ENCODE measurements around the gene SLC17A9. TPM values are rescaled to one million over a fixed set of nuclear protein-coding genes. Genes with fewer than 3 reads are reported as not detected.

SLC17A9 gene
- total and polyA plus RNA-seq, 2 donors (not counting 1 experiment from before 2014, with no cell fraction given): 33.0 to 141 TPM

DNA sequence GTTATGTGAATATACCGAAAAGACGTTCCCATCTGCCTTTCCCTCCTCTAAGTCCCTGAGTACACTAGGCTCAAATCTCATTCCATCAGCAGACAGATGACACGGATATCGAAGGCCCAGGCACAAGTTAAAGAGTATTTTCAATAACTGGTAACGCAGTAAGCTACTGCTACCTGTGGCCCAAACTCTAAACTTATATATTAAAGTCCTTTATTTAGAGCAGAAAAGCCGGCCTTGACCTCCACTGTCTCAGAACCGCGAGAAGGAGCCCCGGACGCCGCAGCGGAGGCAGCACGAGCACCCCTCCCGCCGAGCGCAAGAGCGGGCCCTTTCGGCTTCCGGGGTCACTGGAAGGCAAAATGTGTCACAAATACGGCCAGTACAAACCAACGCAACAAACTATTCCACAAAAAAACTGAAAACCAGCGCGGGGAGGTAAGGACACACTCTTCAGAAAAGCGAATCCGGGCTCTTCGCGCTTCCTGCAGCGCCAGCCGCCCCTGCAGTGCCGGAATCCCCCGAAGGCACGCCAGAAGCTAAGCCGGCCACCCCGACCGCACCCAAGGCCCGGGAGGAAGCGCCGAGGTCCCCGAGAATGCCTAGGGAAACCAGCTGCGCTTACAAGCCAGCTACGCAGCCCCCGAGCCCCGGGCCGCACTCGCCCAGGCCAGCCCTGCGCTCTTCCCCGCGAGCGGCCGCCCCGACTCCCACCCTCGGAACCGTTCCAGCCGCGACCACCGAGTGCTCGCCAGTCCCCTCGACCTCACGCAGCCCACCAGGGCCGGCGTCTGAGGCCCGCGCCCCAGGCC is 26.9 kb upstream of the SLC17A9 start:
- intact Hi-C loops (cut with micrococcal nuclease): loop anchor here (1.0 to 5.0 kb wide), 5 partner anchors 12 to 292 kb away; partner anchors contain the start of genes TCFL5 and YTHDF1
- no peaks in the 10 kb centered on the region for H3K27me3 Mint-ChIP-seq
- H3K9me3 Mint-ChIP-seq (ENCODE audit: insufficient read depth): no peaks in the 10 kb centered on the region
- ChIA-PET POLR2A (interaction anchor here (0.5 to 3.1 kb wide), 4 partner anchors 9 to 101 kb away, joined by 3 to 24 read pairs (median 10); partner anchors contain the start of genes GID8 and SLC17A9), CTCF (interaction anchor here (1.0 to 1.2 kb wide), 3 partner anchors 13 to 53 kb away, joined by 3 to 4 read pairs (median 3); no protein-coding TSS in a partner anchor)
- H3K79me2 ChIP-seq (ENCODE audit: control insufficient read depth, insufficient read depth, low read length): peaks cover 92% of the 10 kb centered on the region
- H4K20me1 ChIP-seq (ENCODE audit: control insufficient read depth, insufficient read depth, low read length, poor library complexity, severe bottlenecking): peaks cover 62% of the 10 kb centered on the region
- H3K4me1 ChIP-seq (ENCODE audit: control insufficient read depth in 2 of 2, insufficient read depth in 2 of 2, low read length in 2 of 2): peaks cover 61 to 74% of the 10 kb centered on the region in 2 donors
- ATAC-seq (ENCODE audit: low read depth): peak; percentile 19
- no peaks in the 10 kb centered on the region for H3K36me3 ChIP-seq (replicated peaks in 1 of 2; ENCODE audit: control extremely low read depth in 1 of 2, control insufficient read depth in 1 of 2, extremely low read depth in 1 of 2, insufficient read depth in 2 of 2, low read length in 1 of 2)
- under 1% methylated on average over 61 of the region's 63 CpGs for WGBS (ENCODE audit: insufficient coverage)
- peak; percentile 77 for DNase-seq
- H3K27ac ChIP-seq (ENCODE audit: low read length in 2 of 2): peak overlapping the region; percentile 79 to 92
- peak overlapping the region; percentile 88 for H3K4me3 Mint-ChIP-seq
- H3K9ac ChIP-seq (ENCODE audit: low read length): peak overlapping the region; percentile 95
- peak overlapping the region; percentile 72 for H2AFZ ChIP-seq (ENCODE audit: insufficient read depth, low read depth, low read length, poor library complexity, severe bottlenecking)
- H3K4me1 Mint-ChIP-seq: peaks cover 75% of the 10 kb centered on the region
- peak overlapping the region; percentile 94 for H3K27ac Mint-ChIP-seq
- H3K4me2 ChIP-seq (replicated peaks; ENCODE audit: low read depth, low read length, poor library complexity, severe bottlenecking): peak overlapping the region; percentile 93
- TF ChIP-seq EZH2 (IDR thresholded peaks at IDR 0.05; ENCODE audit: borderline replicate concordance, insufficient read depth, low read depth, low read length, poor library complexity, severe bottlenecking): no peak
- TF ChIP-seq, protein P1, sequence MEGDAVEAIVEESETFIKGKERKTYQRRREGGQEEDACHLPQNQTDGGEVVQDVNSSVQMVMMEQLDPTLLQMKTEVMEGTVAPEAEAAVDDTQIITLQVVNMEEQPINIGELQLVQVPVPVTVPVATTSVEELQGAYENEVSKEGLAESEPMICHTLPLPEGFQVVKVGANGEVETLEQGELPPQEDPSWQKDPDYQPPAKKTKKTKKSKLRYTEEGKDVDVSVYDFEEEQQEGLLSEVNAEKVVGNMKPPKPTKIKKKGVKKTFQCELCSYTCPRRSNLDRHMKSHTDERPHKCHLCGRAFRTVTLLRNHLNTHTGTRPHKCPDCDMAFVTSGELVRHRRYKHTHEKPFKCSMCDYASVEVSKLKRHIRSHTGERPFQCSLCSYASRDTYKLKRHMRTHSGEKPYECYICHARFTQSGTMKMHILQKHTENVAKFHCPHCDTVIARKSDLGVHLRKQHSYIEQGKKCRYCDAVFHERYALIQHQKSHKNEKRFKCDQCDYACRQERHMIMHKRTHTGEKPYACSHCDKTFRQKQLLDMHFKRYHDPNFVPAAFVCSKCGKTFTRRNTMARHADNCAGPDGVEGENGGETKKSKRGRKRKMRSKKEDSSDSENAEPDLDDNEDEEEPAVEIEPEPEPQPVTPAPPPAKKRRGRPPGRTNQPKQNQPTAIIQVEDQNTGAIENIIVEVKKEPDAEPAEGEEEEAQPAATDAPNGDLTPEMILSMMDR (IDR thresholded peaks at IDR 0.05): no peak
- H3K27me3 ChIP-seq (replicated peaks in 1 of 4; ENCODE audit: control extremely low read depth in 1 of 4, control insufficient read depth in 3 of 4, insufficient read depth in 4 of 4, low read length in 3 of 4): no peaks in the 10 kb centered on the region
- H3K4me3 ChIP-seq (ENCODE audit: control extremely low read depth in 1 of 5, extremely low read depth in 1 of 5, insufficient read depth in 1 of 5, low read depth in 2 of 5, low read length in 4 of 5): peak overlapping the region; percentile 86 to 99 (median 96)
- H3K9me3 ChIP-seq (ENCODE audit: control extremely low read depth in 1 of 3, control insufficient read depth in 2 of 3, insufficient read depth in 1 of 3, low read length in 2 of 3): no peaks in the 10 kb centered on the region

Measured in B cell (primary cell).